ENCODE results near the gene C11orf68. TPM values are rescaled to one million over a fixed set of nuclear protein-coding genes. Genes with fewer than 3 reads are reported as not detected.

The C11orf68 gene
- total and polyA plus RNA-seq, 9 of the 15 experiments (the other 6 are each of a cell fraction or from before 2014, with no cell fraction given): 3.6 to 35.9 (median 12.8) TPM

DNA sequence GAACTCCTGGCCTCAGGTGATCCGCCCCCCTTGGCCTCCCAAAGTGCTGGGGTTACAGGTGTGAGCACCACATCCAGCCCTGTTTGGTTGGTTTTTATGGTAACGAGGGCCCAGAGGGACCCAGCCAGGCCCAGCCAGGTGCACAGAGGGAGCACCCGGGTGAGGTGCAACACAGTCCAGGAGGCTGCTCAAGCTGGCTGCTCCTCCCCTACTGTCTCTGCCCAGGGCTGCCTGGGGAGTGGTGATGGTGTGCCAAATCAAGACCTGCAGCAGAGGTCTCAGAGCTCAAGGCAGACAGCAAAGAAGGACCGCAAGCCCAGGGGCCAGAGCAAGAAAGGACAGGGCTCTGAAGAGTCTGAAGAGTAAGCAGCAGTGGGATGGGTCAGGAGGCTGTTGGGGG is 27.8 kb upstream of the C11orf68 start (continued):
- TF ChIP-seq, protein P1, sequence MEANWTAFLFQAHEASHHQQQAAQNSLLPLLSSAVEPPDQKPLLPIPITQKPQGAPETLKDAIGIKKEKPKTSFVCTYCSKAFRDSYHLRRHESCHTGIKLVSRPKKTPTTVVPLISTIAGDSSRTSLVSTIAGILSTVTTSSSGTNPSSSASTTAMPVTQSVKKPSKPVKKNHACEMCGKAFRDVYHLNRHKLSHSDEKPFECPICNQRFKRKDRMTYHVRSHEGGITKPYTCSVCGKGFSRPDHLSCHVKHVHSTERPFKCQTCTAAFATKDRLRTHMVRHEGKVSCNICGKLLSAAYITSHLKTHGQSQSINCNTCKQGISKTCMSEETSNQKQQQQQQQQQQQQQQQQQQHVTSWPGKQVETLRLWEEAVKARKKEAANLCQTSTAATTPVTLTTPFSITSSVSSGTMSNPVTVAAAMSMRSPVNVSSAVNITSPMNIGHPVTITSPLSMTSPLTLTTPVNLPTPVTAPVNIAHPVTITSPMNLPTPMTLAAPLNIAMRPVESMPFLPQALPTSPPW (CRISPR knock-in tag; IDR thresholded peaks at IDR 0.05): no peak
- TF ChIP-seq, protein P2, sequence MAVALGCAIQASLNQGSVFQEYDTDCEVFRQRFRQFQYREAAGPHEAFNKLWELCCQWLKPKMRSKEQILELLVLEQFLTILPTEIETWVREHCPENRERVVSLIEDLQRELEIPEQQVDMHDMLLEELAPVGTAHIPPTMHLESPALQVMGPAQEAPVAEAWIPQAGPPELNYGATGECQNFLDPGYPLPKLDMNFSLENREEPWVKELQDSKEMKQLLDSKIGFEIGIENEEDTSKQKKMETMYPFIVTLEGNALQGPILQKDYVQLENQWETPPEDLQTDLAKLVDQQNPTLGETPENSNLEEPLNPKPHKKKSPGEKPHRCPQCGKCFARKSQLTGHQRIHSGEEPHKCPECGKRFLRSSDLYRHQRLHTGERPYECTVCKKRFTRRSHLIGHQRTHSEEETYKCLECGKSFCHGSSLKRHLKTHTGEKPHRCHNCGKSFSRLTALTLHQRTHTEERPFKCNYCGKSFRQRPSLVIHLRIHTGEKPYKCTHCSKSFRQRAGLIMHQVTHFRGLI (CRISPR knock-in tag; IDR thresholded peaks at IDR 0.05): no peak
- no peak for TF ChIP-seq ZNF589 (CRISPR knock-in tag; IDR thresholded peaks at IDR 0.05; ENCODE audit: low read depth)
- TF ChIP-seq YBX1 (IDR thresholded peaks at IDR 0.05): no peak
- TF ChIP-seq ZZZ3 (IDR thresholded peaks at IDR 0.05): no peak

DNA sequence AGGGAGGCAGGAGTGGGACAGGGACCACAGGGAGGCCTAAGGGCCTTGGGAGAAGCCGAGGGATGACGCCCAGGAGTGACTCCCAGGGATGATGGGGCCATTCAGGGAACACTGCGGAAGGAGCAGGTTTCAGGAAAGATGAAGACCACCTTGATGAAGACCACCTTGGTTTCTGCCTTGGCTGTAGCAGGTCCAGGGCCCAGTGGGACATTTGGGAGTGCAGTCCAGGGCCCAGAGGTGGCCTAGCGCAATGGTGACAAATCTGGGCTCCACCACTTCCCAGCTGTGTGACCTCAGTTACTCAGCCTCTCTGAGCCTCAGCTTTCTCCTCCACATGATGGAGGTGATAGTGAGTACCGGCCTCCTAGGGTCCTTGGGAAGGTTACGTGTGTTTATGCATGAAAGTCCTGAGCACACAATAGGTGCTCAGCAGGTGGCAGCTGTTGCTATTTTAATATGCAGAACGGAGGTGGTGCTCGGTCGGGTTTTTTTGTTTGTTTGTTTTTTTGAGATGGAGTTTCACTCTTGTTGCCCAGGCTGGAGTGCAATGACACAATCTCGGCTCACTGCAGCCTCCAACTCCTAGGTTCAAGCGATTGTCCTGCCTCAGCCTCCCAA is 27.2 kb upstream of the C11orf68 start:
- Histone ChIP-seq H3K4me2 (ENCODE audit: insufficient read depth, low read length) (no peak overlapping the region), H3K27me3 (ENCODE audit: control insufficient read depth in 2 of 2, insufficient read depth in 2 of 2, low read length in 2 of 2) (peaks cover 0 to 5% of the 10 kb centered on the region in 2 experiments; a peak in 1 of 5 replicates), H3K9me1 (ENCODE audit: control insufficient read depth, insufficient read depth, low read length) (no peaks in the 10 kb centered on the region), H4K20me1 (replicated peaks; ENCODE audit: control insufficient read depth, insufficient read depth, low read length) (0 out of 2 replicates have a peak, but pooled peaks cover 4% of the 10 kb centered on the region), H3K4me3 (no peak overlapping the region), H3K4me1 (replicated peaks in 1 of 2; ENCODE audit: control insufficient read depth in 2 of 2, insufficient read depth in 2 of 2, low read length in 2 of 2) (peaks cover 10 to 30% of the 10 kb centered on the region in 2 experiments; a peak in 4 of 5 replicates), H3K27ac (ENCODE audit: extremely low read depth, low read depth, low read length) (no peak overlapping the region), H3K9me3 (replicated peaks; ENCODE audit: control insufficient read depth, insufficient read depth, low read depth, low read length) (no peaks in the 10 kb centered on the region), H3K9ac (ENCODE audit: insufficient read depth in 1 of 2, low read depth in 2 of 2, low read length in 2 of 2) (peak overlapping the region in 1 of 2 experiments; percentile 58; a peak in 2 of 4 replicates), H3K36me3 (ENCODE audit: control insufficient read depth, insufficient read depth, low read length) (no peaks in the 10 kb centered on the region), H2AFZ (ENCODE audit: low read depth, low read length) (no peak overlapping the region), H3K79me2 (ENCODE audit: control insufficient read depth, insufficient read depth, low read length) (no peaks in the 10 kb centered on the region)
- BruUV-seq (replicated peaks): no TSS peak
- ChIA-PET POLR2A (interaction anchor here (0.7 to 1.4 kb wide), 8 partner anchors 9 to 649 kb away, joined by 3 to 6 read pairs (median 3); partner anchors contain the start of genes CATSPER1 and FOSL1), CTCF (ENCODE audit: low intra/inter-chr PET ratio) (interaction anchor here (0.6 kb wide), 1 partner anchor 30 kb away, joined by 3 read pairs; no protein-coding TSS in a partner anchor)
- intact Hi-C loops (cut with micrococcal nuclease): no loop called here
- in situ Hi-C loops (cut with MboI): no loop called here
- WGBS (ENCODE audit: insufficient coverage, low coverage, missing lambda C conversion rate): 42% methylated on average over 11 of the region's 11 CpGs
- DNase-seq (ENCODE audit: extremely low read depth in 1 of 4, low spot score in 3 of 4) (no peak), FAIRE-seq (no peak), ATAC-seq (no peak)
- TF ChIP-seq HEY1 (CRISPR knock-in tag; IDR thresholded peaks at IDR 0.05; ENCODE audit: borderline replicate concordance) (no peak), LEF1 (IDR thresholded peaks at IDR 0.05) (no peak), KAT8 (IDR thresholded peaks at IDR 0.05; ENCODE audit: low read depth) (no peak), POLR2B (IDR thresholded peaks at IDR 0.05; ENCODE audit: low read depth, partially characterized antibody) (no peak), ZNF239 (CRISPR knock-in tag; IDR thresholded peaks at IDR 0.05) (no peak), EZH2 (IDR thresholded peaks at IDR 0.05; ENCODE audit: borderline replicate concordance, low read depth, low read length) (no peak), PHB2 (IDR thresholded peaks at IDR 0.05; ENCODE audit: low read depth) (no peak), CHD2 (IDR thresholded peaks at IDR 0.05; ENCODE audit: low read depth, low read length) (no peak), XRCC3 (IDR thresholded peaks at IDR 0.05) (no peak), CHD1 (IDR thresholded peaks at IDR 0.05; ENCODE audit: low read length) (no peak)
- TF ChIP-seq, protein P3, sequence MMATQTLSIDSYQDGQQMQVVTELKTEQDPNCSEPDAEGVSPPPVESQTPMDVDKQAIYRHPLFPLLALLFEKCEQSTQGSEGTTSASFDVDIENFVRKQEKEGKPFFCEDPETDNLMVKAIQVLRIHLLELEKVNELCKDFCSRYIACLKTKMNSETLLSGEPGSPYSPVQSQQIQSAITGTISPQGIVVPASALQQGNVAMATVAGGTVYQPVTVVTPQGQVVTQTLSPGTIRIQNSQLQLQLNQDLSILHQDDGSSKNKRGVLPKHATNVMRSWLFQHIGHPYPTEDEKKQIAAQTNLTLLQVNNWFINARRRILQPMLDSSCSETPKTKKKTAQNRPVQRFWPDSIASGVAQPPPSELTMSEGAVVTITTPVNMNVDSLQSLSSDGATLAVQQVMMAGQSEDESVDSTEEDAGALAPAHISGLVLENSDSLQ (IDR thresholded peaks at IDR 0.05): no peak
